NCI-H2196 (cell line): Measurements from ENCODE around the gene ITGA1.
"Not testable (repeated sequence)": the region's sequence is repeated elsewhere in the genome, so short reads cannot be mapped to it uniquely, and the experiment has no call there.

ENCODE experiments used
- DNase-seq: peaks from one replicate; lab custom pipeline; 2025; ENCODE audit not compliant: unreplicated experiment; lab: John Stamatoyannopoulos, UW

The ITGA1 gene

GRCh38 chr5:52800394-52801213, 12.9 kb downstream of the ITGA1 start:
- DNase-seq, result peak; percentile 0

GRCh38 chr5:52801329-52801728, 13.6 kb downstream of the ITGA1 start:
- DNase-seq, result no peak

GRCh38 chr5:52802272-52802973, 14.7 kb downstream of the ITGA1 start:
- DNase-seq, result no peak

GRCh38 chr5:52802974-52803336, 15.2 kb downstream of the ITGA1 start:
- no peak for DNase-seq

GRCh38 chr5:52804387-52804791, 16.7 kb downstream of the ITGA1 start:
- no peak for DNase-seq

- no peak for DNase-seq
Observed at GRCh38 chr5:52804981-52805380, 17.3 kb downstream of the ITGA1 start.

GRCh38 chr5:52805615-52806014, 17.9 kb downstream of the ITGA1 start:
- no peak for DNase-seq

GRCh38 chr5:52807037-52807436, 19.3 kb downstream of the ITGA1 start:
- no peak for DNase-seq

GRCh38 chr5:52807723-52808122, 20.0 kb downstream of the ITGA1 start:
- no peak for DNase-seq

- no peak for DNase-seq
Observed at GRCh38 chr5:52808316-52808901, 20.7 kb downstream of the ITGA1 start.

GRCh38 chr5:52809884-52810283, 22.2 kb downstream of the ITGA1 start:
- DNase-seq, result no peak

- no peak for DNase-seq
Observed at GRCh38 chr5:52810426-52810825, 22.7 kb downstream of the ITGA1 start.

GRCh38 chr5:52811067-52811749, 23.5 kb downstream of the ITGA1 start:
- DNase-seq, result no peak

GRCh38 chr5:52814352-52815148, 26.8 kb downstream of the ITGA1 start:
- no peak for DNase-seq

- DNase-seq, result no peak
Observed at GRCh38 chr5:52817818-52818217, 30.1 kb downstream of the ITGA1 start.

- DNase-seq, result no peak
Observed at GRCh38 chr5:52818360-52818759, 30.6 kb downstream of the ITGA1 start.

- DNase-seq, result not testable (repeated sequence)
Observed at GRCh38 chr5:52818807-52819206, 31.1 kb downstream of the ITGA1 start.

- no peak for DNase-seq
Observed at GRCh38 chr5:52821901-52822300, 34.2 kb downstream of the ITGA1 start.

- no peak for DNase-seq
Observed at GRCh38 chr5:52822437-52822836, 34.7 kb downstream of the ITGA1 start.

GRCh38 chr5:52824827-52825226, 37.1 kb downstream of the ITGA1 start:
- DNase-seq, result no peak

- no peak for DNase-seq
Observed at GRCh38 chr5:52825826-52826225, 38.1 kb downstream of the ITGA1 start.
